NCI-H2081 treated with DMSO at 0.1 percent for 48 hours (cell line): ENCODE data around the gene TMEM114.
A peak's percentile ranks its signal among the peaks of the same experiment; 100 is the strongest.
"Not testable (repeated sequence)": the region's sequence is repeated elsewhere in the genome, so short reads cannot be mapped to it uniquely, and the experiment has no call there.

ENCODE experiments used
- DNase-seq: peaks from one replicate; lab custom pipeline; 2025; lab: John Stamatoyannopoulos, UW

The TMEM114 gene

GRCh38 chr16:8572919-8573724 lies 17.2 kb downstream of the TMEM114 start:
- DNase-seq, result no peak

GRCh38 chr16:8572063-8572918 lies 18.0 kb downstream of the TMEM114 start:
- DNase-seq, result no peak

GRCh38 chr16:8571061-8571596 lies 19.2 kb downstream of the TMEM114 start:
- DNase-seq, result no peak

GRCh38 chr16:8570393-8570792 lies 19.9 kb downstream of the TMEM114 start:
- DNase-seq, result not testable (repeated sequence)

- no peak for DNase-seq
Observed at GRCh38 chr16:8569650-8570346, 20.5 kb downstream of the TMEM114 start.

GRCh38 chr16:8568231-8568617 lies 22.1 kb downstream of the TMEM114 start:
- DNase-seq, result no peak

- peak; percentile 37 for DNase-seq
Observed at GRCh38 chr16:8567355-8568230, 22.7 kb downstream of the TMEM114 start.

- no peak for DNase-seq
Observed at GRCh38 chr16:8565498-8565897, 24.8 kb downstream of the TMEM114 start.

- DNase-seq, result no peak
Observed at GRCh38 chr16:8564934-8565345, 25.4 kb downstream of the TMEM114 start.

GRCh38 chr16:8563944-8564540 lies 26.3 kb downstream of the TMEM114 start:
- not testable (repeated sequence) for DNase-seq

- DNase-seq, result no peak
Observed at GRCh38 chr16:8561496-8561895, 28.8 kb downstream of the TMEM114 start.

GRCh38 chr16:8555400-8555799 lies 34.9 kb downstream of the TMEM114 start:
- no peak for DNase-seq

- DNase-seq, result no peak
Observed at GRCh38 chr16:8554881-8555280, 35.4 kb downstream of the TMEM114 start.

GRCh38 chr16:8554022-8554421 lies 36.3 kb downstream of the TMEM114 start:
- no peak for DNase-seq

- DNase-seq, result no peak
Observed at GRCh38 chr16:8552487-8553221, 37.7 kb downstream of the TMEM114 start.

GRCh38 chr16:8551388-8552332 lies 38.7 kb downstream of the TMEM114 start:
- no peak for DNase-seq

GRCh38 chr16:8550728-8551387 lies 39.5 kb downstream of the TMEM114 start:
- no peak for DNase-seq

- DNase-seq, result no peak
Observed at GRCh38 chr16:8549843-8550412, 40.4 kb downstream of the TMEM114 start.
